Upper lobe of left lung (tissue), 4 donors: ENCODE data around the gene CES1.

Source experiments
- CTCF ChIP-seq, 6 experiments: fragments of 450-650 bp in 4 of 6; fragments of 200-600 bp in 2 of 6; sonication (generic) in 2 of 6; IDR thresholded peaks; one replicate each; pipeline ENCODE4 v1.5.1; 2016 to 2019; ENCODE audit warnings: antibody characterized with exemption in 6 of 6
- EP300 ChIP-seq, 4 donors: sonication (generic); formaldehyde crosslinking; IDR thresholded peaks; one replicate each; pipeline ENCODE4 v1.5.1; 2017; ENCODE audit warnings: antibody characterized with exemption in 4 of 4, control low read depth in 2 of 4
- POLR2A ChIP-seq, 4 donors: fragments of 450-650 bp; IDR thresholded peaks; one replicate each; pipeline ENCODE4 v1.5.1; 2016 to 2017; ENCODE audit warnings: antibody characterized with exemption in 4 of 4, mild to moderate bottlenecking in 2 of 4

- TF ChIP-seq POLR2A (IDR thresholded peaks at IDR 0.05) (no peak), CTCF (IDR thresholded peaks at IDR 0.05) (no peak), EP300 (IDR thresholded peaks at IDR 0.05) (no peak)
Observed at GRCh38 chr16:55846598-55847346, 13.9 kb upstream of the CES1 start.
